Measurements from ENCODE around the gene ACTN4. TPM values are rescaled to one million over a fixed set of nuclear protein-coding genes. Genes with fewer than 3 reads are reported as not detected.
A peak's percentile ranks its signal among the peaks of the same experiment; 100 is the strongest.

The ACTN4 gene
- total RNA-seq, 1 donor from 2014 or later: 125 TPM

- intact Hi-C loops (cut with DNase I): no loop called here
- DNase-seq (no peak), ATAC-seq (ENCODE audit: poor library complexity) (no peak)
These were observed 64.8 kb downstream of the ACTN4 start for GRCh38 chr19:38712161-38712748.

DNA sequence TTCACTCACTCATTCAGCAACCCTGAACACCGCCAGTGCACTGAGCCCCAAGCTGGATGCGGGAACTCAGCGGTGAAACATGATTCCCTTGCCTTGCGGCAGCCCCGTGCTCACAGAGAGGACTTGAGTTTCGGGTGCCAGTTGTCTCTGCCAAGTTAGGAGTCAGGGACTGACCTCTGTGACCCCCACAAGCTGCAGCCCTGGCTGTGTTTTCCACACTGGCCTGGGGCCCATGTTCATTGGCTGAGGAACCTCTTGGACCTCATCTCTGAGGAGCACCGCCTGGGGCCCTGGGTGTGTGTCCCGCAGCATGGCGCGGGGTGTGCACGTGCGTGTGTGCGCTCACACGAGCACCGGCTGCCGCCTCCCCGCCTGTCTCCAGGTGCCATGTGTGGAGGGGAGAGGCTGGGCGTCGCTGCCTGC, 65.8 kb downstream of the ACTN4 start:
- intact Hi-C loops (cut with DNase I): no loop called here
- DNase-seq (peak; percentile 88), ATAC-seq (ENCODE audit: poor library complexity) (peak; percentile 45)

DNA sequence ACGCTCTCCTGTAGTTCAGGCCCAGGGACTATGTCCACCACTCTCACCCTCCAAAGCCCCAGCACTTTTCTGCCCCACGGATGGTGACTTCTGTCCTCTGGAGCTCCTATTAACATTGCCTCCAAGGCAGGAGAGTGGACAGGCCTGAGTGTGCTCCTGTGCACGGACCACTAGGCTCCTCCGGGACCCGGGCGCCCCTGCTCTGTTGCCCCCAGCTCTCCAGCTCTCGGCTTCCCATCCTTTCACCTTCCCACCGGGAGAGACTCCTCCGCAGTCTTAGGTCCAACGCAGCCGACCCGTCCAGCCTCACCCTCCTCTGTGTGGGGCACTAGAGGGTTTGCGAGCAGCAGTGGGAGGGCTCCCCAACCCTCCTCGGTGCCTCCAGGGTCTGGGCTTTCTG, 66.4 kb downstream of the ACTN4 start:
- DNase-seq: no peak
- no peak for ATAC-seq (ENCODE audit: poor library complexity)
- intact Hi-C loops (cut with DNase I): no loop called here

DNA sequence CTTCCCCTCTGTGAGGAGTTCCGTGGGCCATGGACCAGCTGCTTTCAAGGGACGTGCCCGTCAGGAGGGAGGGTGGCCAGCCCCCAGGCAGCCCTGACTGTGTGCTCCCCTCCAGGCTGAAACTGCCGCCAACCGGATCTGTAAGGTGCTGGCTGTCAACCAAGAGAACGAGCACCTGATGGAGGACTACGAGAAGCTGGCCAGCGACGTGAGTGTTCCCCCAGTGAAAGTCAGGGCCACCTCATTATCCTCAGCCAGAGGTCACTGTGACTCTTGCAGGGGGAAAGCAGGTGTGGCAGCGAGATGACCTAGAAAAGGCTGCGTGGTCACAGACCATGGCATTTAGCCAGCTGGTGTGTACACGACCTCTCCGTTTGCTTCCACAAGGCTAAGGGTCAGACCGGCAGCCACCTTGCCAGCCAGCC, 66.9 kb downstream of the ACTN4 start:
- intact Hi-C loops (cut with DNase I): no loop called here
- no peak for DNase-seq
- ATAC-seq (ENCODE audit: poor library complexity): peak; percentile 23

- DNase-seq (peak; percentile 84), ATAC-seq (ENCODE audit: poor library complexity) (peak; percentile 32)
- intact Hi-C loops (cut with DNase I): no loop called here
These were observed 68.1 kb downstream of the ACTN4 start for GRCh38 chr19:38715555-38715954.

DNA sequence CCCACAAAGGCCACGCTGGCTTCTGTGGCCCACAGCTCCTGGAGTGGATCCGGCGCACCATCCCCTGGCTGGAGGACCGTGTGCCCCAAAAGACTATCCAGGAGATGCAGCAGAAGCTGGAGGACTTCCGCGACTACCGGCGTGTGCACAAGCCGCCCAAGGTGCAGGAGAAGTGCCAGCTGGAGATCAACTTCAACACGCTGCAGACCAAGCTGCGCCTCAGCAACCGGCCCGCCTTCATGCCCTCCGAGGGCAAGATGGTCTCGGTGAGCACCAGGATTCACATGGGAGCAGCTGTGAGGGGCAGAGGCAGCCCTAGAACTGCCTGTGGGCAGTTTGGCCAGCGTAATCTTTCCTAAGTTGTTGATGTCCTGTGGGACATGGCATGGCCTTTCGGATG, 69.6 kb downstream of the ACTN4 start:
- DNase-seq (no peak), ATAC-seq (ENCODE audit: poor library complexity) (no peak)
- intact Hi-C loops (cut with DNase I): no loop called here

DNA sequence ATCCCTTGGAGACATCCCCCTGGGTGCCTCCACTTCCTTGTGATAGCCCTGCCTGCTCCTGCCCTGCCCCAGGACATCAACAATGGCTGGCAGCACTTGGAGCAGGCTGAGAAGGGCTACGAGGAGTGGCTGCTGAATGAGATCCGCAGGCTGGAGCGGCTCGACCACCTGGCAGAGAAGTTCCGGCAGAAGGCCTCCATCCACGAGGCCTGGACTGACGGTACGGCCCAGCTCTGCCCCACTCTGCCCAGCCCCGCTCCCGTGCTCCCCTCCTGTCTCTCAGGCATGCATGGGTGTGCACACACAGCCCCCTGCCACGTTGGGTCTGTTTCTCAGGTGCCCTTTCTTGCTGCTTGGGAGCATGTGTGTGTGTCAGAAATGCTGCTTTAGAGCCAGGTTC, 70.4 kb downstream of the ACTN4 start:
- intact Hi-C loops (cut with DNase I): no loop called here
- ATAC-seq (ENCODE audit: poor library complexity) (no peak), DNase-seq (no peak)

GRCh38 chr19:38718747-38719543, 71.5 kb downstream of the ACTN4 start:
- DNase-seq (peak; percentile 85), ATAC-seq (ENCODE audit: poor library complexity) (peak; percentile 45)
- intact Hi-C loops (cut with DNase I): no loop called here

GRCh38 chr19:38719761-38720558, 72.5 kb downstream of the ACTN4 start:
- no peak for DNase-seq
- intact Hi-C loops (cut with DNase I): no loop called here
- no peak for ATAC-seq (ENCODE audit: poor library complexity)

- intact Hi-C loops (cut with DNase I): no loop called here
- DNase-seq: no peak
- no peak for ATAC-seq (ENCODE audit: poor library complexity)
These were observed 73.2 kb downstream of the ACTN4 start for GRCh38 chr19:38720559-38721236.

DNA sequence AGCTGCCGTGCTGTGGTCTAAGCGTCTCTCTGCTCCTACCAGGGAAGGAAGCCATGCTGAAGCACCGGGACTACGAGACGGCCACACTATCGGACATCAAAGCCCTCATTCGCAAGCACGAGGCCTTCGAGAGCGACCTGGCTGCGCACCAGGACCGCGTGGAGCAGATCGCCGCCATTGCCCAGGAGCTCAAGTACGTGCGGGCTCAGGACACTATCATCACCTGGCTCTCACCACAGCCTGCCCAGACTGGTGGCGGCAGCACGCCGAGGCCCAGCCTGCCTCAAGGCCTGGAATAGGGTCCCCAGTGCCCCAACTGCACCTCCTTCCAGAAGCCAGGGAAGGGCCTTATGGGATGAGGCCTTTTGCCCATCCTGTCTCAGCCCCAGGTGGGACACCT, 74.0 kb downstream of the ACTN4 start:
- intact Hi-C loops (cut with DNase I): no loop called here
- no peak for DNase-seq
- ATAC-seq (ENCODE audit: poor library complexity): no peak

DNA sequence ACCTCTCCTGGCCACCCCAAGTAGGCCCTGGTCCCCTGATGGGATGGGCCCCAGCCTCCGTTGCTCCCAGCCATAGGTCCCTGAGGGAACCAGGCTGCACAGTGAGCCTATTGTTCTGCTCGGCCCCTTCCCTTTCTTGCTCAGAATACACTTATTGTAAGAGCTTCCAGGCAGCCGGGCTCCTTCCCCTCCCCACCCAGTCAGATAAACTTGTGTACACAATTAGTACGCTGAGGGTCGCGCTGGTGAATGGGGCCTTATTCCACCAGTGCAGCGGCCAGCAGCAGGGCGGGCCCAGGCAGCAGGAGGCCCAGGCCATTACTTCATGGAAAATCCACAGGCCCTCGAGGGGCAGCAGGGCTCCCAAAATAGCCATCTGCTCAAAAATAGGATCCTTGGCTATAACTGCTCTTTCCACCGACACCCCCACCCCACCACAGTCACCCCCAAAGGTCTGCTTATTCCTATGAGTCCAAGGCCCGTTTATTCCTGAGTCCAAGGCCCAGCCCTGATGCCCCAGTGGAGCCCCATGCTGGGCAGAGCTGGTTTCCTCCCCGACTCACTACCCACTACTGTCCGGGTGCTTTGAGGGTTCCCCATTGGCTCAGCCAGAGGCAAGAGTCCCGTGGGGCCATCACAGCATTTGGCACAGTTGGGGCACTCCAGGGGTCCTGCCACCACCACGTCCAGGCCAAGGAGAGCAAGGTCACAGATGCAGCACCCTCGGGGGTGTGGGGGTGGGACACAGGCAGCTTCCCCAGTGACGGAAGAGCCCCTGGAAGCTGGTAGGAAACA, 74.7 kb downstream of the ACTN4 start:
- intact Hi-C loops (cut with DNase I): no loop called here
- DNase-seq (peak; percentile 76), ATAC-seq (ENCODE audit: poor library complexity) (peak; percentile 3)

GRCh38 chr19:38722947-38723605, 75.6 kb downstream of the ACTN4 start:
- DNase-seq (no peak), ATAC-seq (ENCODE audit: poor library complexity) (no peak)
- intact Hi-C loops (cut with DNase I): no loop called here

DNA sequence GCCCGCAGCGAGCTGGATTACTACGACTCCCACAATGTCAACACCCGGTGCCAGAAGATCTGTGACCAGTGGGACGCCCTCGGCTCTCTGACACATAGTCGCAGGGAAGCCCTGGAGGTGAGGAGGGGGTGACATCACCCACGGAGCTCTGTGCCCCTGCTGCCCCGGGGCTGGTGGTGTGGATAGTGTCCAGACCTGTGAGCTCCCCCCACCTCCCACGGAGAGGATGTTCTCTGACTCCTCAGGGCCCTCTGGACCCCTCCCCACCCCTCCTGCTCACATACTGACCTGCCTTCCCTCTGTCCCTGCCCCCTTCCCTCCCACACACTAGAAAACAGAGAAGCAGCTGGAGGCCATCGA, 76.1 kb downstream of the ACTN4 start:
- no peak for DNase-seq
- ATAC-seq (ENCODE audit: poor library complexity): no peak
- intact Hi-C loops (cut with DNase I): no loop called here

DNA sequence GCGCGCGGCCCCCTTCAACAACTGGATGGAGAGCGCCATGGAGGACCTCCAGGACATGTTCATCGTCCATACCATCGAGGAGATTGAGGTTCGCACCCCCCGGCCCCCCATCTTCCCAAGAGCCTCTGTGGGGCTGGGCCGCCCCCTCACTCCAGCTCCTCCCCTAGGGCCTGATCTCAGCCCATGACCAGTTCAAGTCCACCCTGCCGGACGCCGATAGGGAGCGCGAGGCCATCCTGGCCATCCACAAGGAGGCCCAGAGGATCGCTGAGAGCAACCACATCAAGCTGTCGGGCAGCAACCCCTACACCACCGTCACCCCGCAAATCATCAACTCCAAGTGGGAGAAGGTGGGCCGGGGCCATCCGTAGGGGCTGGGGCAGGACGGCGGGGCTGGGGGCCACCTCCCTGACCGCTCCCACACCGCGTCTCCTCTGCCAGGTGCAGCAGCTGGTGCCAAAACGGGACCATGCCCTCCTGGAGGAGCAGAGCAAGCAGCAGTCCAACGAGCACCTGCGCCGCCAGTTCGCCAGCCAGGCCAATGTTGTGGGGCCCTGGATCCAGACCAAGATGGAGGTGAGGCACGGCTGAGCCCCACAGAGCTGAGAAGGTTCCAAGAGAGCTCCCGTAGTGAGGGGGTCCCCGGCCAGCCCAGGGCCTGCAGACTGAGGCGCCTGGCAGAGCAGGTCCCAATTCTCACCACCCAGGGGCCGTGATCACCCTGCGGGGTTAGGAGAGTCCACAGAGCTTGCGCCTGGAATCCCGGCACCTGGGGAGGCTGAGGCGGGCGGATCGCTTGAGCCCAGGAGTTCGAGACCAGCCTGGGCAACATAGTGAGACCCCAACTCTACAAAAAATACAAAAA, 76.8 kb downstream of the ACTN4 start:
- DNase-seq (no peak), ATAC-seq (ENCODE audit: poor library complexity) (no peak)
- intact Hi-C loops (cut with DNase I): no loop called here

GRCh38 chr19:38725469-38726283, 78.2 kb downstream of the ACTN4 start:
- intact Hi-C loops (cut with DNase I): no loop called here
- ATAC-seq (ENCODE audit: poor library complexity) (no peak), DNase-seq (peak; percentile 35)
